HepG2 (cell line): ENCODE results near the gene CDAN1. TPM values are rescaled to one million over a fixed set of nuclear protein-coding genes. Genes with fewer than 3 reads are reported as not detected.

Experiments
- ATAC-seq: fragments of 200-7000 bp; cut with Tn5 transposase; 3 replicates; pipeline ENCODE4 v1.9.1; 2020; ENCODE audit warnings: mild to moderate bottlenecking, moderate library complexity
- BruUV-seq: library from RNA; stranded (reverse); fragments of 400-500 nt; replicated peaks from 2 replicates; lab custom pipeline; 2021; lab: Mats Ljungman, UMichigan
- CTCF ChIA-PET: fragments of 300-600 bp; formaldehyde crosslinking; extraction: SDS; loops from one replicate; lab custom pipeline; 2021; ENCODE audit warnings: low total read pairs, inconsistent platforms, low intra/inter-chr PET ratio; lab: Yijun Ruan, JAX
- POLR2A ChIA-PET: fragments of 350-600 bp; sonication (Branson Sonifier 250); formaldehyde crosslinking; loops from one replicate; lab custom pipeline; 2020; ENCODE audit warnings: antibody characterized with exemption, inconsistent platforms; lab: Yijun Ruan, JAX
- DNase-seq: peaks from one replicate; pipeline ENCODE4 v3.0.0-alpha.2; 2015; ENCODE audit warnings: low spot score
- FAIRE-seq: peaks from 3 replicates; lab custom pipeline; 2011; peaks lifted over from hg19 to GRCh38; lab: Jason Lieb, UNC
- H2AFZ ChIP-seq: one replicate; pipeline ENCODE4 v1.6.1; 2011; ENCODE audit warnings: low read length, inconsistent platforms
- H3K27ac ChIP-seq: fragments of 300-600 bp; 3 replicates; pipeline ENCODE4 v1.8.0; 2011; ENCODE audit warnings: mixed run types, mild to moderate bottlenecking, mixed read lengths, low read length, inconsistent platforms; ENCODE audit not compliant: insufficient read depth; ENCODE audit errors: extremely low read length
- H3K27me3 ChIP-seq, 2 experiments: fragments of 200-600 bp in 1 of 2; 2 replicates in 1 of 2; 3 replicates in 1 of 2; pipeline versions ENCODE4 v1.6.0 to v1.8.0; 2011; ENCODE audit warnings: low read length in 2 of 2, mild to moderate bottlenecking in 2 of 2, moderate library complexity in 2 of 2, inconsistent platforms in 1 of 2; ENCODE audit not compliant: insufficient read depth in 2 of 2, control insufficient read depth in 1 of 2
- H3K36me3 ChIP-seq, 2 experiments: fragments of 200-600 bp in 1 of 2; replicated peaks in 1 of 2; 2 replicates in 1 of 2; 3 replicates in 1 of 2; pipeline versions ENCODE4 v1.5.1 to v1.8.0; 2011; ENCODE audit warnings: low read length in 2 of 2, inconsistent platforms in 1 of 2; ENCODE audit not compliant: insufficient read depth in 2 of 2, control insufficient read depth in 1 of 2
- H3K4me1 ChIP-seq: 2 replicates; pipeline ENCODE4 v1.5.1; 2012; ENCODE audit warnings: low read length, inconsistent platforms; ENCODE audit not compliant: insufficient read depth
- H3K4me2 ChIP-seq: 2 replicates; pipeline ENCODE4 v1.6.0; 2011; ENCODE audit warnings: low read depth, low read length, inconsistent platforms
- H3K4me3 ChIP-seq, 3 experiments: fragments of 200-600 bp in 1 of 3; sonication (generic), shearing (Covaris generic) in 1 of 3; replicated peaks in 1 of 3; 2 replicates each; pipeline ENCODE4 v1.5.1; 2011 to 2016; ENCODE audit warnings: low read length in 3 of 3, inconsistent platforms in 2 of 3, low read depth in 2 of 3, mild to moderate bottlenecking in 2 of 3, control low read depth in 1 of 3, mixed read lengths in 1 of 3; ENCODE audit not compliant: insufficient read depth in 1 of 3
- H3K79me2 ChIP-seq: one replicate; pipeline ENCODE4 v1.6.1; 2011; ENCODE audit warnings: low read length, inconsistent platforms; ENCODE audit not compliant: insufficient read depth
- H3K9ac ChIP-seq: 2 replicates; pipeline ENCODE4 v1.6.0; 2011; ENCODE audit warnings: mild to moderate bottlenecking, low read depth, low read length, inconsistent platforms; ENCODE audit not compliant: insufficient read depth
- H3K9me3 ChIP-seq: 2 replicates; pipeline ENCODE4 v1.5.1; 2012; ENCODE audit warnings: mild to moderate bottlenecking, low read length
- H4K20me1 ChIP-seq: 2 replicates; pipeline ENCODE4 v1.6.0; 2011; ENCODE audit warnings: inconsistent platforms, mild to moderate bottlenecking, low read length, moderate library complexity; ENCODE audit not compliant: insufficient read depth
- ATF7-NPFF ChIP-seq: sonication (generic); formaldehyde crosslinking; IDR thresholded peaks from 2 replicates; pipeline ENCODE4 v1.8.1; 2023; ENCODE audit warnings: mild to moderate bottlenecking, low read depth, missing genetic modification reagents, moderate library complexity
- DZIP1 ChIP-seq: sonication (generic); formaldehyde crosslinking; IDR thresholded peaks from 2 replicates; pipeline ENCODE4 v1.5.0; 2020; ENCODE audit warnings: mild to moderate bottlenecking, missing genetic modification reagents
- PCBP1 ChIP-seq: fragments of 200-400 bp; formaldehyde crosslinking; IDR thresholded peaks from 2 replicates; pipeline ENCODE4 v1.6.1; 2017; ENCODE audit warnings: mild to moderate bottlenecking, low read depth, low read length, borderline replicate concordance
- SUZ12 ChIP-seq: fragments of 150-350 bp; IDR thresholded peaks from 2 replicates; pipeline ENCODE4 v1.6.1; 2014; ENCODE audit warnings: low read depth, low read length
- TP53 ChIP-seq: sonication (generic); formaldehyde crosslinking; conservative IDR thresholded peaks from 2 replicates; pipeline ENCODE4 v1.4.0; 2020; ENCODE audit warnings: missing genetic modification reagents
- ZBTB37 ChIP-seq: sonication (generic); formaldehyde crosslinking; IDR thresholded peaks from 2 replicates; pipeline ENCODE4 v1.4.0; 2020; ENCODE audit warnings: mild to moderate bottlenecking, missing genetic modification reagents
- ZNF121 ChIP-seq: sonication (generic); formaldehyde crosslinking; IDR thresholded peaks from 2 replicates; pipeline ENCODE4 v1.5.0; 2020; ENCODE audit warnings: mild to moderate bottlenecking, missing genetic modification reagents
- ZNF256 ChIP-seq: sonication (generic); formaldehyde crosslinking; conservative IDR thresholded peaks from 2 replicates; pipeline ENCODE4 v1.4.0; 2020; ENCODE audit warnings: missing genetic modification reagents
- ZNF704 ChIP-seq: sonication (generic); formaldehyde crosslinking; IDR thresholded peaks from 2 replicates; pipeline ENCODE4 v1.8.1; 2023; ENCODE audit warnings: mild to moderate bottlenecking, inconsistent platforms, moderate library complexity, missing genetic modification reagents, borderline replicate concordance
- WGBS: methylation state at CpG from one replicate; pipeline ENCODE4 v1.1.6; 2017; ENCODE audit warnings: low lambda C conversion rate; 5-methylcytosine and 5-hydroxymethylcytosine counted together
- in situ Hi-C: cut with HindIII; loops from 2 replicates; pipeline ENCODE4 v1.10.0; 2017; ENCODE audit warnings: low pct_unique_long_range_greater_than_20kb; ENCODE audit not compliant: extremely low pct_ligation_motif_present
- intact Hi-C: fragments of 100-400 bp; cut with micrococcal nuclease; formaldehyde crosslinking; loops from one replicate; pipeline ENCODE4 v1.10.0; 2022; ENCODE audit not compliant: unreplicated experiment
- polyA plus RNA-seq, 8 experiments: library from polyadenylated mRNA; depleted of rRNA in 3 of 8; stranded (reverse) in 7 of 8; unstranded in 1 of 8; fragments of >200 nt; fragmentation: Illumina TruSeq in 4 of 8; extraction: Trizol in 4 of 8; gene quantifications; 2 replicates each; pipeline versions ENCODE4 v1.2.1 to v1.2.3, GENCODE V29; 2011 to 2016; ENCODE audit warnings: low read depth in 4 of 8, missing spikeins in 1 of 8, mixed read lengths in 1 of 8; ENCODE audit not compliant: insufficient read depth in 1 of 8
- total RNA-seq, 5 experiments: library from RNA; depleted of rRNA; stranded (reverse); fragments of >200 nt; fragmentation: Illumina TruSeq; extraction: Trizol; gene quantifications; 2 replicates each; pipeline ENCODE4 v1.2.3, GENCODE V29; 2016; ENCODE audit warnings: low read depth in 1 of 5

CDAN1 gene
- total and polyA plus RNA-seq, 2 of the 13 experiments (the other 11 are each of a cell fraction or from before 2014, with no cell fraction given), result 5.0 to 16.1 TPM

GRCh38 chr15:42716125-42716524 is 20.8 kb downstream of the CDAN1 start:
- Histone ChIP-seq H3K36me3 (peaks cover 1 to 17% of the 10 kb centered on the region in 2 experiments; a peak in 3 of 5 replicates), H3K79me2 (no peaks in the 10 kb centered on the region), H4K20me1 (no peaks in the 10 kb centered on the region), H2AFZ (no peak overlapping the region), H3K9ac (no peak overlapping the region), H3K27ac (no peak overlapping the region), H3K4me2 (no peak overlapping the region), H3K27me3 (no peaks in the 10 kb centered on the region), H3K9me3 (no peaks in the 10 kb centered on the region), H3K4me1 (peaks cover 23% of the 10 kb centered on the region), H3K4me3 (no peak overlapping the region)
- POLR2A ChIA-PET, result no interaction called here
- CTCF ChIA-PET, result no interaction called here
- 94% methylated on average over 5 of the region's 5 CpGs for WGBS
- no peak for DNase-seq
- TF ChIP-seq SUZ12, result no peak
- no peak for TF ChIP-seq PCBP1
- no peak for TF ChIP-seq ZNF121 (CRISPR knock-in tag)
- TF ChIP-seq DZIP1, result no peak
- no peak for TF ChIP-seq ZNF256 (CRISPR knock-in tag)
- no peak for TF ChIP-seq ATF7-NPFF
- TF ChIP-seq ZBTB37 (CRISPR knock-in tag), result no peak
- no peak for TF ChIP-seq ZNF704
- no peak for TF ChIP-seq TP53
- FAIRE-seq, result no peak
- intact Hi-C loops (no loop called here), in situ Hi-C loops (loop anchor here (25.0 kb wide), 1 partner anchor 496 kb away; the partner anchor contains the start of gene EPB42)
- no peak for ATAC-seq
- no TSS peak for BruUV-seq
